ENCODE measurements around the gene DPF3.
"Not testable (repeated sequence)": the region's sequence is repeated elsewhere in the genome, so short reads cannot be mapped to it uniquely, and the experiment has no call there.

DPF3 gene

DNA sequence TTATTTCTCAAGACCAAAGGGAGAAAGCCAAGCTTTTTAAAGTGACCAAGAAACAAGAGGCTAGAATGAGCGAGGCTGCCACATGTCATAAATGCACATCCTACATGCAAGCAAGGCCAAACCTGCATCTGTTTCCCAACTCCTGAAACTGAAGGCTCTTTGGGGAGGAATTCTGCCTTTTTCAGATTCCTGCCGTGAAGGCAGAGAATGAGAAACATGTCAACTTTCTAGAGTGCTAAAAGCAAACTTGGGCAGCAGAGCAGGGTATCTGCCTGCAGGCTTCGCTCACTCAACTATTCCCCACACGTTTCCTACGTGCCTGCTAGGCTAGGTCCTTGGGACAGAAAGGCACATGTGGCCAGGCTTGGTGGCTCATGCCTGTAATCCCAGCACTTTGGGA, 15.2 kb downstream of the DPF3 start:
- DNase-seq = no peak

DNA sequence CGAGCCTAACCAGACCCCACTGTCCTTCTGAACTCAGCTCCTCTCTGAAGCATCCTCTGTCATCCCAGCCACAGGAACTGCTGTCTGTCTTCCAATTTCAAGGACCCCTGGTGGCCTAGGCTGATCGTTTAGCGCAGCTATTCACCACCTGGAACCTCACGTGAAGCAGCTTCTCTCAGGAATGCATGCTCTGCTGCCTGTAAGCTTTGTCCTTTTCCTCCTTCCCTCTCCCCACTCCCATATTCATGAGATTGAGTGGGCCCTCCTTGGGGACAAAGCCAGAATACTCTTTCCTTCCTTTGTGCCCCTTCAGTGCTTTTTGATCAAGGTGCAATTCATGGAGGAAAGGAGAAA, 17.2 kb downstream of the DPF3 start:
- DNase-seq = no peak

DNA sequence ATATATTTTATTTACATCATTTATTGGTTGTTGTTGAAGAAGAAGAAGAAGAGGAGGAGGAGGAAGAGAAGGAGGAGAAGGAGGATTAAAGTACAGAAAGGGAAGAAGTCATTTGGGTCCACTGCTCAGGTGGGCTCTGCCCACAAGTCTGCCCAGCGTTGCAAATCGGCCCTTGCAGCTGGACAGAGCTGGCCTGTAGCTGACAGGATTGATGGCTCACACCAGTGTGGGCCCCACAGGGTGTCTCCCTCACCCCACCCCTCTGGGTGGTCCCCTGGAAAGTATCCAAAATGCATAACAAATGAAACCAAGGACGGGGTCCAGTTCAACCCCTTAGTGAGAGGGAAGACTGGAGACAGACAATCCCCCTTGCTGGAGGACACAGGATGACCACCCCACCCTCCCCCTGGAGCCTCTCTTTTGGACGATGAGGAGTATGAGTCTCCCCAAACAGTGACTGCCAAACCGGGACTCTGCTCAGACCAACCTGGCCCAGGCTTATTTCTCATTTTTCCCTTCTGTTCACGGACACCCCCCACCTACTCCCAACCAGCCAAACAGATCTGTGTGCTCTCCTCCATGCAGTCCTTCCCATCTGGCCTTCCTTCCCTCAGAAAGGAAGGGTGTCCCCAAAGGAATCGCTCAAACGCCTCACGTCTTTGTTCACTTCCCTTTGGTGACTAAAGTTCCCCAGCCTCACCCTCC, 17.7 kb downstream of the DPF3 start:
- DNase-seq = no peak

GRCh38 chr14:72870878-72871277, 23.0 kb downstream of the DPF3 start:
- not testable (repeated sequence) for DNase-seq

GRCh38 chr14:72869407-72870329, 24.2 kb downstream of the DPF3 start:
- no peak for DNase-seq

DNA sequence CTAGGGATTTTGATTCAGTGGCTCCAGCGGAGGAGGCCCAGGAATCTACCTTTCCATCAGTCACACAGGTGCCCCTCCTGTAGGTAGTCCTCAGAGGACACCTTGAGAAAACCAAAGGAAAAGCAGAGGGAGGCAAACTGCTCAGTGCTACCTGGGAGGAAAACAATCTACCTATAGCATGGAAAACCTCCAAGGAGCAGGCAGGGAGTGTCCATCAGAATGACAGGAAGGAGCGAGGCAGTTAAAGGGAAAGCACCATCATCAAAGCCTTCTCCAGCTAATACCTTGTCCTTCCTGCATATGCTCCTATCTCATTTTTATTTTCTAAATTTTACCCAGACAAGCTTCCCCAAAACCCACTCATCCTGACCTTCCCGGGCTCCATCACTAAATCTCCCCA, 25.4 kb downstream of the DPF3 start:
- no peak for DNase-seq

DNA sequence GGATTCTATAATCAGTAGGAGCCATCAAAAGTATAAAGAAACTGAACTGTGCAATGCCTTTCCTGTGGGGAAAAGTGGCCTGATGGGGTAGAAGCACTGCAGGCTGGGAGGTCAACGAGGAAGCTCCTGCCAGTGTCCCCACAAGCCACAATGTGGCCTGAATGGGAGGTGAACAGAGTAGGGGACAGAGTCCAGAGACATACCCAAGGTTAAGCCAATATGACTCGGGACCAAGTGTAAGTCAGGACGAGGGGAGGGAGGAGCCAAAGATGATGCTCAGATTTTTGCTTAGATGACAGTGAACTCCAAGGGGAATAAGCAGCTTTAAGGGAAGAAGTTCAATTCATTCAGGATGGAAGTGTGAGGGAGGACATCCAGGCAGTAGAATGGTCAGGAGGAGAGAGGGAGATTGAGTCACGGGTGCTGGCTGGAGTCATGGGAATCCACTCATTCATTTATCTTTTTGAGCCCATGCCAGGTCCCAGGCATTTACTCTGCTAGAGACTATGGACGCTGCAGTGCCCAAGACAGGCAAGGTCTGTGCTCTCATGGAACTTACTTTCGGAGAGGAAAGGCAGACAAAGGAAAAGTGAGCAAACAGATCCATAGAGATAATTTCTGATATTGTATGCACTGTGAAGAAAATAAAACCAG, 29.1 kb downstream of the DPF3 start:
- DNase-seq = no peak

DNA sequence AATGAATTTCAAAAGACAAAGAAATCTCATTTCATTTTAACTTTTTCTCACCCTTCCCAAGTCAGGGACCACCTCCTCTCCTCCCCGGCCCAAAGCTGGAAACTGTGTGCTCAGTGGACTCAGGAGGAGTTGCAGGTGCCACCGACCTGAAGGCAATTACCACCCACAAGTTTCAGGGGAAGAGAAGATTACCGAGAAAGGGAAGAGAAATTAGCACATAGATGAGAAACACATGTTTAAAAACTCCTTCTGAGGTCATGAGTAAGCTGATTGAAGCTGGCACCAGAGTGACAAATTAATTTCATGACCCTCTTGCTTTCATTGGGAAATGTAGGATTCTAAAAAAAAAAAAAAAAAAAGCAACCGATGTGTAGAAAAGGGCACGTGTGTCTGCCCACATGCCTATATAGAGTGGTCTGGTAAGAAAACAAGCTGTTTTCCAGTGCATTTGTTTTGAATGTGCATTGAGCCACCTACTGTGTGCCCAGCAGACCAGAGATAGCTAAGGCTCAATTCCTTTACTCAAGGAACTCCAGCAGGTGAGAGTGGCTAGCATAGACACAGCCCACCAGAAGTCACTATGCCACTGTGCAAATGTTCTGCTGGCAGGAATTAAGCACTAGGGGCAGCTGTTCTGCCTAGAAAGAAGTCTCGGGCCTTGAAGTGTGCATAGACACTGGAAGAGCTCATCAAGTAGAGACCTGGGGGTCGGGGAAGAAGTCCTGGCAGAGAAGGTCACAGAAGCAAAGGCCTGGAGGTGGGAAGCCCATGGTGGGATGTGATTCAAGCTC, 30.5 kb downstream of the DPF3 start:
- no peak for DNase-seq

DNA sequence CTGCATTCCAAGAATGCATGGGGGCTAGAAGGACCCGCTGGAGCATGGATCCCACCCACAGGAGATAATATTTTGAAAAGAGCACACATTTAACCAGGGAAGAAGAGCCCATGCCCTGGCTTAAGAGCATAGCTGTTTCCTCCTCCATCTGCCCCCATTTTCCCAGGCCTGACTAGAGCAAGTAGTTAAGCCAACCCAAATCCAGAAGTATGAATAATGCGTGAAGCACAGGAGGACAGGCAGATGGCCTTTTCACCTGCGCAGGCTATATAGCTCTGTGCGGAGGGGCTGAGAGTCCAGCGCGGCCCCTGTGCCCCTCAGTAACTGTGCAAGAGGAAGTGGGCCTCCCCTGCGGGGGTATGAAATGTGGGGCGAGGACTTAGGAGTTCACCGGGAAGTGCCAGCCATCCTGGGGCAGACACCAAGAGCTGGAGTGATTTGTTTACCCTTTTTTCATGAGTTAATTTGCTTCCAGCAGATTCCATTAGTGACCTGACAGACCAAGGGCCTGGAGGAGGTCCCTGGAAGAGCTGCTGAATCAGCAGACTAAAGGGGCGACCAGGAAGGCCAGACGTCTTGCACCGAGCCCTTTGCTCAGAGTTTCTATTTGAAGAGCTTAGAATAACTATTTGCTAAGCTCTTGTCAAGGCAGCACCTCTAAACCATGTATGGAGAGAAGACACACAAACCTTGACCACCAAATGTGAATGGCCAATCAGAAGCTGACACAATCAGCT, 37.2 kb downstream of the DPF3 start:
- DNase-seq = no peak

- no peak for DNase-seq
Observed at GRCh38 chr14:72855913-72856312, 38.0 kb downstream of the DPF3 start.

DNA sequence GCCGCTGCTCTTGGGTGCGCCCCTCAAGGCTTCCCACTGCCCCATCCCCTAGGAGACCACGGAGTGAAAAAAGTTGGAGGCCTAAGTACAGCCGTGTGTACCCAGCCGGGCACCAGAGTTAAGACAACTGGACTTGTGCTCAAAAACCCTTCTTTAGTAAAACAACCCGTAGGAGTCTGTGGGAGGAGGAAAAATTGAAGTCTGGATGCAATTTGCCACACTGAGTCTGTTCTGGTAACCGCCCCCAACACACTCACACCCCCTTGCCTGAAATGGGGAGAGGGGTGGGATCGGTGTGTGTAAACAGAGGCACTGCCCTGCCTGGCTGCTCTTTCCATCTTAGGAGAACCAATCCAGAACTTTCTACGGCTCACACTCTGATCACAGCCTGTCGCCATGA, 41.7 kb downstream of the DPF3 start:
- no peak for DNase-seq

- no peak for DNase-seq
Observed at GRCh38 chr14:72851635-72852034, 42.3 kb downstream of the DPF3 start.

GRCh38 chr14:72850360-72850759, 43.5 kb downstream of the DPF3 start:
- no peak for DNase-seq

DNA sequence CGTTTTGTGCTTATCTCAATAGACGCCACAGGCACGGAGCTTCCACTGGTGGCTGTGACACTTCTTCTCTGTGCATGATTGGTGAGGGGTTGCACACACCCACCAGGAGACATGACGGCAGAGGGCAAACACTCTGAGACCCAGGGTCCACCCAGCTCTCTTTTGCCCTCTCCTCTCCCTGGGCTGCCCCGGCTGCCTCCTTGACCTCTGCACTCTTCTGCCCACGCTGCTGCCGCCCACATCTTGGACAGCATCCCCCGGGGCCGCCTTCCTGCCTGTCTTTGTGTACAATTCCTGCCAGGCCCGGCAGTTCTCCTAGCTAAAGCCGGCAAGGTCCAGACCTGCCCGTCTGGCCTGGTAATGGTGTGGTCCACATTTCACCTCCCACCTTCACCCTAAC, 44.7 kb downstream of the DPF3 start:
- no peak for DNase-seq

GRCh38 chr14:72847721-72848120, 46.2 kb downstream of the DPF3 start:
- no peak for DNase-seq

DNA sequence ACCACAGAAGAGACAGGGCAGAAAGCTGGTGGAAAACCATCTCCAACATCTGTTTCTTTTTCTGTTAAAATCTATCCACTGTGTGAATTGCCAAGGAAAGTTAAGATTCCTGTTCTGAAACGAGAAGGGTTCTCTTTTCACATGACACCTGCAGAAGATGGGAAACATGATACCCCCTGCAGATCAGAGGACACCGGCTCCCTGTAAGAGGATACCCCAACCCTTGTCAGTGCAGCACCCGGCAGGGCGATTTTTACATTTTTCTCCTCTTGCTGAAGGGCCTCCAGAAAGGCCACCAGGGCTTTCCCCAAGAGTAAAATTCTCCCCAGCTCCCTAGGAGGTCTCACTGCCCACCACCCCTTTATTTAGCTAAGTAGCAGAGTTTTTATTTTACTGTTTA, 48.2 kb downstream of the DPF3 start:
- DNase-seq = no peak

GRCh38 chr14:72845196-72845595, 48.7 kb downstream of the DPF3 start:
- DNase-seq = no peak

DNA sequence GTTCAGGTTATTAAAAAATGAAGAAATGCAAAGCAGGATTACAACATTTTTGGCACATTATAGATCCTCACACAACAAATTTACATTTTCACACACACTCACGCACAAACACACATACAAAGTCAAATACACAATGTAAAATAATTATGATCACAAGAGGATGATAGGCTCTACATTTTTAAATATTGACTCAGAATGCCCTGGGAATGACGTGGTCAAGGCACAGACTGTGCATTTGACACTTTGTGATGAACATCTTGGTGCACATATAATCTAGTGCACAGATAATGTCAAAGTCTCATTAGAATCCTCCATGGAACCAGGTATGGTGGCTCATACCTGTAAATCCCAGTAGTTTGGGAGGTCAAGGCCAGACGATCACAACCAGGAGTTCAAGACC, 49.4 kb downstream of the DPF3 start:
- no peak for DNase-seq

DNA sequence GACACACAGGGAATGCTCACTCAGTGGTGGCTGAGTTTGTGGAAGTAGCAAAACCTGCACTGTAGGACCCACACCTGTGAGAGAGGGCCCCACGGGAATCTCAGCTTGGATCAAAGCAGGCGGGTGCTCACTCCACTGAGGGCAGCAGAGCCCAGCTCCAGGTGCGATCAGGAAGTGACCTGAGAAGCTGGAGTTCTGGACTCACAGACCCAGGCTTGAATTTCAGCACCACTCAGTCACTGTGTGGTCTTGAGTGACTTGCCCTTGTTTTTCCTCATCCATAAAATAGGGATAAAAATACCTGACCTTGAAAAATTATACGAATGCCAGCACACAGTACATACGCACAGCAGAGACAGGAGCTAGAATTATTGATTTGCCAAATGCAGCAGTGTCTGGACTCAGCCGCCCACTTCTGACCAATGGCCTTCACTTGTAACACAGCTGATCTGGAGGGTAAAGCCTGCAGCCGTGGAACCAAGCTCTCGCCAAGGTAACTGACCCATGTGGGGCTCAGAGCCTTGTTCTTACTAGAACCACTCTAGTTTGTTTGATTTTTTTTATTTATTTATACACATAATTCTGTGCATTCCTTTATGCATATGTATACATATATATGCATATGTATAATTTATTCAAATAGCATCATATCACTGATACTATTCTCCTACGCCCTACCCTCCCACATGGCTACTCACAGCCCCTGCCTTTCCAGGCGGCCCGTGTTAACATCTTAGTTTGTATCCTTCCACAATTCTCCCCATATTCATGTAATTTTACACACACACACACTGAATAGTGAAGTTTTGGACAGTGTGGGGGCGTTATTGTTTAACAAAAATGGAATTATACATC, 53.9 kb downstream of the DPF3 start:
- DNase-seq = no peak

DNA sequence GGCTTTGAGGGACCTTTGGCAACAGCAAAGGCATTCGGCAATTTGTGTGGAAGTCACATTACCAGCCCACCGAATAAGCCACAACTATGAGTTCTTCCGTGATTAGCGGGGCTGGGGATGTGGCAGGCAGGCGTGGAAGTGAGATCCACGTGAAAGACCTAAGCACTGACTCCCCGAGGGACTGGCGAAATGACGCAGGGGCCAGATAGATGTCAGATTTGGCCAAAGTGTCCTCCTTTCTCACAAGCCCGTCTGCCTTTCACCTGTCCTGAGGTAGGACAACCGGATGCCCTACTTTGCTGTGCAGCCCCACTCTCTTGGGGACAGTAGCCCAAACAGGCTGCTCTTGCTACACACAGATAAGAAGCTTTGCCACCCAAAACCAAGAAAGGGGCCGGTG, 54.5 kb downstream of the DPF3 start:
- DNase-seq = no peak

DNA sequence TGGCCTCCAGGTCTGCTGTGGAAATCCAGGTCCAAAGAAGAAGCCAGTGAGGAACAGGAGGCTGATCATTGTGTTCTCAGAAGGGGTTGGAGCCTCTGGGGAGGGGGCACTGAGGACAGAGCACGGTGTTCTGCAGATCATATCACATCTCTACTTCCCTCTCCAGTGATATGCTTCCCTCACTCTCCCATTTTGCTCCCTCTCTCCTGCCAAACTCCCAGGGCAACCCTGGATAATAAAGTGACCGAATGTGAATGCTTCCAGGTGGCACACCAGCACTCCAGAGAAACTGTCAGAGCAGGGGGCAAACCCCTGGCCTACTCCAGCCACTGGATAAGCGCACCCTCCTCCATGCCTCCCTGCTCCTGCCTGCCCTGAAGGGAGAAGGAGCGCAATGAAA, 57.8 kb downstream of the DPF3 start:
- no peak for DNase-seq

All from amniotic stem cell (primary cell).